HG02885 (cell line): Measurements from ENCODE around the gene VNN1.
"Not testable (repeated sequence)": the region's sequence is repeated elsewhere in the genome, so short reads cannot be mapped to it uniquely, and the experiment has no call there.

Source experiments
- ATAC-seq: cut with Tn5 transposase; IDR thresholded peaks from one replicate; pipeline ENCODE4 v1.9.1; 2021; ENCODE audit warnings: mild to moderate bottlenecking; ENCODE audit not compliant: unreplicated experiment, poor library complexity

Gene VNN1

GRCh38 chr6:132725947-132726607, 12.2 kb upstream of the VNN1 start:
- ATAC-seq: no peak

GRCh38 chr6:132725471-132725870, 11.6 kb upstream of the VNN1 start:
- ATAC-seq: no peak

GRCh38 chr6:132719736-132720448, 6.0 kb upstream of the VNN1 start:
- no peak for ATAC-seq

- ATAC-seq: no peak
Measured at GRCh38 chr6:132715881-132716637, 2.2 kb upstream of the VNN1 start.

- no peak for ATAC-seq
Measured at GRCh38 chr6:132715204-132715603, 1.3 kb upstream of the VNN1 start.

- no peak for ATAC-seq
Measured at GRCh38 chr6:132714160-132714559, 305 bp upstream of the VNN1 start.

GRCh38 chr6:132712366-132712765, 1.5 kb downstream of the VNN1 start:
- ATAC-seq: no peak

- ATAC-seq: no peak
Measured at GRCh38 chr6:132708771-132709170, 5.1 kb downstream of the VNN1 start.

GRCh38 chr6:132708002-132708401, 5.9 kb downstream of the VNN1 start:
- no peak for ATAC-seq

- not testable (repeated sequence) for ATAC-seq
Measured at GRCh38 chr6:132706756-132707155, 7.1 kb downstream of the VNN1 start.

- ATAC-seq: no peak
Measured at GRCh38 chr6:132703936-132704335, 9.9 kb downstream of the VNN1 start.

- ATAC-seq: peak; percentile 76
Measured at GRCh38 chr6:132698608-132699007, 15.2 kb downstream of the VNN1 start.

GRCh38 chr6:132695773-132696172, 18.1 kb downstream of the VNN1 start:
- no peak for ATAC-seq

- ATAC-seq: no peak
Measured at GRCh38 chr6:132693478-132693877, 20.4 kb downstream of the VNN1 start.

- ATAC-seq: no peak
Measured at GRCh38 chr6:132690678-132691077, 23.2 kb downstream of the VNN1 start.

GRCh38 chr6:132687306-132687705, 26.5 kb downstream of the VNN1 start:
- ATAC-seq: no peak

GRCh38 chr6:132686531-132686930, 27.3 kb downstream of the VNN1 start:
- no peak for ATAC-seq

- no peak for ATAC-seq
Measured at GRCh38 chr6:132685009-132685408, 28.8 kb downstream of the VNN1 start.

GRCh38 chr6:132684272-132684671, 29.6 kb downstream of the VNN1 start:
- no peak for ATAC-seq

- ATAC-seq: no peak
Measured at GRCh38 chr6:132683543-132683942, 30.3 kb downstream of the VNN1 start.

- ATAC-seq: peak; percentile 56
Measured at GRCh38 chr6:132679094-132679493, 34.8 kb downstream of the VNN1 start.
